Stimulated activated naive CD4-positive, alpha-beta T cell treated with Interleukin-2 at 50 U/mL for 16 hours (primary cell): ENCODE results near the gene HNMT.
"Not testable (repeated sequence)": the region's sequence is repeated elsewhere in the genome, so short reads cannot be mapped to it uniquely, and the experiment has no call there.

Experiments
- DNase-seq: peaks from one replicate; lab custom pipeline; 2025; lab: John Stamatoyannopoulos, UW

Gene HNMT

GRCh38 chr2:137964066-137964858 lies at the start of gene HNMT:
Gene HNMT, plus strand, starts transcription at chr2:137964473. Its CDS starts 19 bp downstream, at chr2:137964492.
- no peak for DNase-seq

DNA sequence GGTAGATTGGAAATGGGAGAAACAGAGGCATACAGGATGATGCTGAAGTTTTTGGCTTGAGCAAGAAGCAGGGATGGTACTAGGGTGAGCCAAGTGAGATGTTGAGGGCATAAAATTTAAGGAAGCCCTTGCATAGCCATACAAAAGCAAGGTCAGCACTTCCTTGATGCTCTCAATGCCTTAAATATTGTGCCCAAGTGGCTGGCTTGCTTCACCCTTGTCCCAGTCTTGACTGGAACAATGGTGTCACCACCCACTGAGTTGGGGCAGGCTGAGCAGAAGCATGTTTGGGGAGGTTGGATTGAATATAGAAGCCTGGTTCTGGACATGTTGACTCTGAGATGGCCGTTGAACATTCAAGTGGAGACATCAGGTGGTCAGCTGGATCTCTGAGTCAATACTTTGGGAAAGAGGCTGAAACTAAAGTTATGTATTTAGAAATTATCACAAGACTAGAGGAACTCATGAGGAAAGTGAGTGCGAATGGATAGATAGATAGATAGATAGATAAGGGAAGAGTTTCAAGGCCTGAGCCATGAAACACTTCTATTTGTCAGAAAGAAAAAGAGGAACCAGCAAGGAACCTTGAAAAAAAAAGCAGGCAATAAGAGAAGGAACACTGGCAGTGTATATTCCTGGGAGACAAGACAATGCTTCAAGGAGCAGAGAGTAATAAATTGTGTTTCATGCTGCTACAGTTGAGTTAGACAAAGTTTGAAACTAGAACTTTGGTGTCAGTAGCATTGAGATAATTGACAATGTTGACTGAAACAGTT lies 43.0 kb upstream of the HNMT start:
- DNase-seq = no peak

DNA sequence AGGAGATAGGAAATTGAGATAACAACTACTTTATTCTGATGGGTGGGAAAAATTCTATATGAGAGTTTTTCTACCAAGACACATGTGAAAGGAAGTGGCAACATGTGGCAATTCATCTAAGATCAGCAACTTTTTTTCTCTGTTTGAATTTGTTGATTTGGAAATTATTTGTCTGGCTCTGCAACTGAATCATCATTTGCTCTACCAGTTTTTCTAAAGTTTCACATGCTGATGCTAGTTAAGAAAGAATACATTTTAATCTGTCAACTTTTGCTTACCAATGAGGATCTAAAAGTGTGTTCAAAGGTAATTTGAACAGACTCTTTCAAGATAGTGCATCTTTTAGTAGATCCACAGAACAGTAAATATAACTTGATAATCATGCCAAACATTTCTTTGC lies 42.1 kb upstream of the HNMT start:
- DNase-seq = not testable (repeated sequence)

DNA sequence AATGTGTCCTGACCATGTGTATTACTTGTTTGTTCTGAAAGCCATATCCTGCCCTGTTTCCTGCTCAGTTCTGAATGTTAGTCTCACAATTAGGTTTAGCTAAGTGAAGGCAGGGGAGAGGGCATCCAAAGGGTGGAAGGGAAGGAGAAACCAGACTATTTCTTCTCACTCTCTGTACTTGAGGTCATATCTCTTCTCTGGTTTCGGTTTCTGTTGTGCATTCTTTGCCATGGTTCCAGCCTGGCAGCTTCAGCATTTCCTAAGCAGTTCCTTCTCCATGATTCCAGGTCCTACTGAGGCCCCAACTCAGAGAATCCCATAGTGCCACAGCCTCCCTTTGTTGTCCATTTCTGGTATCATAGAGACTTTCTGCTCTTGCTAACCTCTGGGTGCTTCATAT lies 40.3 kb upstream of the HNMT start:
- DNase-seq = no peak

DNA sequence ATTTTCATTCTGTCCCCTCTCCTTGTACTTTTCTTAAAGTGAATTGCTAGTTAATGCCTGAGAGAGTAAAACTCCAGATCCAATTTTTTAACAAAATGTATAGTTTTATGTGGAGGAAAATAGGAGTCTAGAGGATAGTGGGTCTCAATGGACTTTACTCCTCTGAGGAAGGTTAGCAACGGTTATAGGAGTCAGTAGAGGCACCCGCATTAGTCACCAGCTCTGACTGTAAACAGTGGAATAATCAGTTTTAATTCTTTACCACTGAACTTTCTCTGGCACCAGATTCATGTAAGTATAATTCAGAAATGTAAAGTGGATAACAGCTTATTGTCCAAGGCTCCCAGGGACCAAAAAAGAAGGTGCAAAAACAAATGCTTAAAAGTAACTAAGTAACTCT lies 38.7 kb upstream of the HNMT start:
- no peak for DNase-seq

DNA sequence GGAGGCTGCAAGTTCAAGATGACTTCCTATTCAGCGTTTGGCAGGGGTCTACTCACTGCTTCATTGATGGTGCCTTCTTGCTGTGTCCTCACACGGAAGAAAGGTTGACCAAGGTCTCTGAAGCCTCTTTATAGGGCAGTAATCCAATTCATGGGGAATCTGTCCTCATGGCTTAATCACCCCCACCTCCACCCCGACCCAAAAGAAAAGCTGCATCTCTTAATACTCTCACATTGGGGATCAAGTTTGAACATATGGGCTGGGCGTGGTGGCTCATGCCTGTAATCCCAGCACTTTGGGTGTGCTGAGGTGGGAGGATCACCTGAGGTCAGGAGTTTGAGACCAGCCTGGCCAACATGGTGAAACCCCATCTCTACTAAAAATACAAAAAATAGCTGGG lies 36.4 kb upstream of the HNMT start:
- DNase-seq = no peak

DNA sequence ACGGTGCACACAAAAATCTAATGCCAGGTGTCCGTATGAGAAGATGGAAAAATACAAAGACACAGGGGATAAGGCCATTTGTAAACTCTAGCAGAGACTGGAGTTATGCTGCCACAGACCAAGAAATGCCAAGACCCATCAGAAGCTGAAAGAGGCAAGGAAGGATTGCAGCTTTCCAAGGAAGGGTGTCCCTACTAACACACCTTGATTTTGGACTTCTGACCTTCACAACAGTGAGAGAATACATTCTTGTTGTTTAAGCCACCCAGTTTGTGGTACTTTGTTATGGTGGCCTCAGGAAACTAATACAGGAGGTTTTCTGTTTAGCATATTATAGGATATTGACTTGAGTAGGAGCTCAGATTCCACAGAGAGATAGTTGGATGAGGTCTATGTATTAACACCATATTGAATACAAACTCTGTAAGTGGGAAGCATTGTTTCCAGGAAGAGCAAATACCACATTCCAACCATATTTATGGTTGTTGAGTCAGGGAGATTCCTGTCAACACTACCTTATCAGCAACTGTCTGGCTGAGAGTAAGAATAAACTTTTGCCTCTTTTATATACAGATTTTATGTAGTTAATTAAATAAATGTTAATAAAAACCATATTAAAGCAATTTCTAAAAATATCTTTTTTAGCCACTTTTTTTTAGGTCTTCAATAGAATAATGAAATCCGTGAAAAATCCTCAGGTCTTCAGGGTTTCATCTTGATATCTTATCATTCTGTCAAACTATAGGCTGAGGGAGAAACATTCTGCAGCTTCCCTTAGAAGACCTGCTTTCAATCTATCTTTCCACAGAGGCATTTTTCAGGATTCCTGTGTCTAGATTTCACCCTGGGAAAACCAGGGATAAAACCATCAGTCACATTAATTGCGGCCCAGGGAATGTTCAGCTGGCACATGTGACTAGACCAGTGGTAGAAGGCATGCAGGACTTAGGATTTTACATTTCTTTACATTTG lies 35.4 kb upstream of the HNMT start:
- DNase-seq = no peak

DNA sequence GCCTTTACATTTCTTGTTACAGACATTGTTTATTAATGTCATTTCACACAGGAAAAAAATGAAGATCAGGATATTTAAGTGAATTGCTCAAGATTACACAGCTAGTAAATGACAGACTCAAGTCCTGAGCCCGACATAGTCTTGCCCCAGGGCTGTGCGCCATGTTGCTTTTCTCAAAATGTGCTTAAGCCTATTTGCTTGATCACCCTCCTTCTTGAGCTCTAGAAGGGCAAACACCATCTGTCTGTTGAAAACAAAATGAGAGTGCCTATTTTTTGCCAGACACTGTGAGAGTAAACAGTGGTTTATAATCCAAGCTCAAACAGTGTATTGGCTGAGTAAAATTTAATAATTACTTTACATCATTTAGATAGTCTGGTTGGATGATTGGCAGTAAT lies 34.8 kb upstream of the HNMT start:
- no peak for DNase-seq

- no peak for DNase-seq
Observed at GRCh38 chr2:137930146-137930545, 34.1 kb upstream of the HNMT start.

DNA sequence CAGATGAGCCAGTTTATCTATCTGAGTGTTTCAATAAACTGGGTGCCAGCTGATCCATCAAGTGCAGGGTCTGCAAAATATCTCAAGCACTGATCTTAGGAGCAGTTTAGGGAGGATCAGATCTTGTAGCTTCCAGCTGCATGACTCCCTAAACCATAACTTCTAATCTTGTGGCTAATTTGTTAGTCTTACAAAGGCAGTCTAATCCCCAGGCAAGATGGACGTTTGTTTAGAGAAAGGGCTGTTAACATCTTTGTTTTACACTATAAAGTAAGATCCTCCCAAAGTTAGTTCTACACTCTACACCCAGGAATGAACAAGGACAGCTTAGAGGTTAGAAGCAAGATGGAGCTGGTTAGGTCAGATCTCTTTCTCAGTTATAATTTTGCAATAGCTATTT lies 28.7 kb upstream of the HNMT start:
- DNase-seq = no peak

GRCh38 chr2:137937246-137937645 lies 27.0 kb upstream of the HNMT start:
- DNase-seq = no peak

DNA sequence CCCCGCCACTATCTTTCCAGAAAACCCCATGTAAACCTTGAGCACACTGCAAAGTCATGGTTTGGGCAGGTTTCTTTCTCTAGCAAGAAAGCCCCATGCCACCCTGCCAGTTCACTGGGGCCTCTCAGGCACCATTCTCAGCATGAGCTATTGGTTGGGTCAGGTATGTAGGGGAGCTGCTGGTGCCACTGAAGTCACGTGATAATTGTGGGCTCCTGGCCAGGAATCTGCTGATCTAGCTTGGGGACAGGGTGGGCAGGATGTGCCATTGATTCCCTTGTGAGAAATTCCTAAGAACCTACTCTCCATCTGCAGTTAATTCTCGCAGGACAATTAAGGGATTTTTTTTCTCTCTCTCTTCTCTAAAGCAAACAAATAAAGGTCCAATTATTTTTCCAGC lies 26.5 kb upstream of the HNMT start:
- no peak for DNase-seq

- no peak for DNase-seq
Observed at GRCh38 chr2:137938204-137938603, 26.1 kb upstream of the HNMT start.

DNA sequence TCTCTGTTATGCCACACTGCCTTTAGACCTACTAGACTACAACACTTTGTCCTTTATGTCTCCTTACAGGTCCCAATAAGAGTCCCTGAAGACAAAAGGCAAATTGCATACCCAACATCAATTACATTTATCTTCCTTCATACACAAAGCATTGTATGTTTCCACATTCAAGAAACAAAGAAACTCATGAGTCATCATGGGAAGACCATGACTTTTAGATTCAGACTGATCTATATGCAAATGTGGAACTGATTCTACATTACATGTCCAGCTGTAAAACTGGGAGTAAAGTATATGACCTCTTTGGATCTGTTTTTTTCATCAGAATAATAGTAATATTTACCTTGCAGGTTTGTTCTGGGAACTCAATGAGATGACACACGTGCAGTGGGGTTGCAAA lies 25.2 kb upstream of the HNMT start:
- no peak for DNase-seq

GRCh38 chr2:137940154-137940553 lies 24.1 kb upstream of the HNMT start:
- DNase-seq = no peak

DNA sequence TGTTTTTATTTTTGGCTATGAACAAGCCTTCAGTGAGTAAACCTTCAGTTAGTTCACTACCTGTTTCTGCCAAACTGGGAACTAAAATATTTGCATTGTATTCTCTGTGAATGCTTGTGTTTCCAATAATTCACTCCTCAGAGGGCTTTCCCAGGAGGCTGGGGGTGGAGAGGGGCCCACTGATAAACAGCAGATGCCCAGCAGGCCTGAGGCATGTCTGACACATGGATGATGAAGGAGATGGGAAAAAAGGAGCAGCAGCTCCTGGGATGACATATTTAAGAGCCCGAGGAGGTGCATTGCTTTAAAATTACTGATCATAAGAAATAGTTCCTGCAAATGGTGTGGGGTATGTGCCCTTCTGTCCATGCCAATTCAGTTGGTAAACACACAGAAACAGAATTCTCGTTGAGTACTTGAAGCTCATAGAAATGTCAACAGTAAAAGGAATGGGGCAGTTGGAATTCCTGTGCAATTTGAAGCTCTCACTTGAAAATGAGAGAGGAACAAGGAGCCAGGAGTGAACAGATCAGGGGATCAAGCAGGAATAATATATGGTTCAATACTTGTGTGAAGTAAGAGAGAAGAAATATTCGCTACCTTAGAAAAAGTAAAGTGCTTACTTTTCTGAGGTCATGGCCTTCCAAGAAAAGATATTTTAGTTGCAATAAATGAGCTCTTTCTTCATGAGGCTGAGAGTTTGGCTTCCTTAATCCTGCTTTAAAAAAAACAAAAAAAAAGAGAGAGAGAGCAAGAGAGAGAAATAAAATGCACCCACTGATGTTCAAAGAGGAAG lies 22.0 kb upstream of the HNMT start:
- DNase-seq = no peak

DNA sequence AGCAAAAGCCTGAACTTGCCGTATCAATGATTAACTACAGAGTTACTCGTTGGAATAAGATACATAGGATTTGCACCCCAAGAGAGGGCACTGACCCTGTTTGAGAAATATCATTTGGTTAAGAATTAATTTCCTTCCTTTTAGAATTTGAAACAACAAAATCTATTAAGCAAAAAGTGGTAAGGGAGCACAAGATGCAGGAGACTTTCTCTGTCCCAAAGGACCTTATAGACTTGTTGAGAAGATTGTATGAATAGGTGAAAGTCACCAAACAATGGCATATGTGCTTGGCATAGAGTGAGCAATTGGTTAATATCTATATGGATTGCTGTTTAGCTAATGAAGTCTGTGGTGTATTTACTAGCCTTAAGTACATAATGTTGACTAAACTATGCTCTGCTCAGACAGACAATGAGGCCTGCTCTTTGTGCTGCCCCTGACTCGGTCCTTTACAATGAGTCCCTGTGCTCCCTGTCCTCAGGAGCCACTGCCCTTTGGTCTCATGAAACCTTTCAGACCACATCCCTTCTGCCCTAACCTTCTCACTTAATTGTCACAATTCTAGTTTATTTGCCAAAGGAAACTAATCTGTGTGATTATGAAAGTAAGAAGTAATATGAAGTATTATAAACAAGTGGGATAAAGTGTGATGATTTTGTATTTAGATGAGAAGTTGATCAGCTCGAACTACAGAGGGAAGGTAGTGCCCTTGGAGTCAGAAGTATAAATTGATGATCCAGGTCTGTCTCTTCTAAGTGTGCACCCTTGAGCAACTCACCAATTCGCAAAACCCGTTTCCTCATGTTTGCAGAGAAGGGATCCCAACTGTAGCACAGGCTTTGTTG lies 21.2 kb upstream of the HNMT start:
- DNase-seq = no peak

- DNase-seq = no peak
Observed at GRCh38 chr2:137943678-137944347, 20.5 kb upstream of the HNMT start.

- DNase-seq = no peak
Observed at GRCh38 chr2:137944714-137945113, 19.6 kb upstream of the HNMT start.

DNA sequence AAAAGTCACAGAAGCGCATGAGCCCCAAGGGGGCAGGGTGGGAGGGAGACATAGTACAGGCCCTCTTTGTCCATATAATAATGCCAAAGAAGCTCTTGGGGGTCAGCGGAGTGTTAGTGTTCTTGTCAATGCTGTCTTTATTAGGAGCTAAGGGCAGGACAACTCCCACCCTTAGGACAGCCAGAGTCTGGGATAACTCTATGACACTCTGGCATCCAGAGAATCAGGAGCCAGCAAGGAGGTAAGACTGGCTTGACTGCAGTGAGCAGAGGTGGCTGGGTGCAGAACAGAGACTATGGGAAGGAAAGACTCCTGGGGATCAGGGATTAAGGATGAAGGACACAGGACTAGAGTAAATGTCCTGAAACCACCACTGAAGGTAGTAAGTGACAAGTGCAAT lies 19.0 kb upstream of the HNMT start:
- DNase-seq = no peak
